Ascending aorta (tissue), 2 donors: ENCODE measurements around the gene SCD5. TPM values are rescaled to one million over a fixed set of nuclear protein-coding genes. Genes with fewer than 3 reads are reported as not detected.

Experiments
- DNase-seq, 2 donors: peaks; one replicate each; pipeline ENCODE4 v3.0.0-alpha.2; 2019; ENCODE audit warnings: low spot score in 2 of 2
- H3K27ac ChIP-seq, 2 donors: fragments of 200-600 bp; sonication (generic); one replicate each; pipeline ENCODE4 v1.5.1; 2016 to 2017; ENCODE audit warnings: mild to moderate bottlenecking in 1 of 2
- H3K27me3 ChIP-seq: fragments of 200-600 bp; sonication (generic); one replicate; pipeline ENCODE4 v1.5.1; 2017
- H3K36me3 ChIP-seq, 2 donors: fragments of 200-600 bp; sonication (generic); one replicate each; pipeline ENCODE4 v1.5.1; 2016
- H3K4me1 ChIP-seq, 2 donors: fragments of 200-600 bp; sonication (generic); one replicate each; pipeline ENCODE4 v1.5.1; 2016 to 2017; ENCODE audit warnings: mild to moderate bottlenecking in 1 of 2
- H3K4me3 ChIP-seq, 2 donors: fragments of 200-600 bp; sonication (generic); one replicate each; pipeline ENCODE4 v1.5.1; 2016 to 2017; ENCODE audit warnings: mild to moderate bottlenecking in 1 of 2
- H3K9me3 ChIP-seq, 2 donors: fragments of 200-600 bp; sonication (generic); one replicate each; pipeline ENCODE4 v1.5.1; 2016
- intact Hi-C: fragments of 100-400 bp; cut with DNase I; formaldehyde crosslinking; loops from one replicate; pipeline ENCODE4 v1.15.1; 2023
- total RNA-seq: library from RNA; depleted of rRNA; stranded (reverse); fragments of >200 nt; gene quantifications from one replicate; pipeline ENCODE4 v1.1.0, GENCODE V29; 2016
- TF ChIP-seq, protein P1 (sequence below), 3 experiments: fragments of 200-600 bp in 2 of 3; fragments of 450-650 bp in 1 of 3; sonication (generic) in 2 of 3; IDR thresholded peaks; one replicate each; pipeline ENCODE4 v1.5.1; 2016 to 2019; ENCODE audit warnings: antibody characterized with exemption in 3 of 3, mild to moderate bottlenecking in 1 of 3, moderate library complexity in 1 of 3

Gene SCD5
- total RNA-seq, 1 donor from 2014 or later, result 28.0 TPM

DNA sequence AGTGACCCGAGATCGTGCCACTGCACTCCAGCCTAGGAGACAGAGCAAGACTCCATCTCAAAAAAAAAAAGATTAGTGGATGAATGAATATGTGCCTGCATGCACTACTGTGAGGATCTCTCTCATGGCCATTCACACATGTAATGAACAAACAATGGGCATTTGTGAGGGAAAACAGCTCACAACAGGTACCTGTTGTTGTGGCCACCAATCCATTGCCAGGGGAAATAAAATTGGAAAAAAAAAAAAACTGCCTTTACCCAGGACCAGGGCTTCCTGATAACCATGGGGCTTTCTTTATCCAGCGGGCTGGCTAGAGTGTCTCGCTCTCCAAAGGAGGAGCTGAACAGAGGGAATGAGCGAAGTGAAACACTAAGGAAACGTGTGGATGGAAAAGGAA lies 7.4 kb downstream of the SCD5 start:
- Histone ChIP-seq H3K27ac (no peak overlapping the region), H3K36me3 (no peaks in the 10 kb centered on the region), H3K4me3 (no peak overlapping the region), H3K4me1 (no peaks in the 10 kb centered on the region), H3K27me3 (no peaks in the 10 kb centered on the region), H3K9me3 (no peaks in the 10 kb centered on the region)
- intact Hi-C loops, result loop anchor here (10.0 kb wide), 1 partner anchor 326 kb away; no protein-coding TSS in a partner anchor
- DNase-seq, result no peak
- TF ChIP-seq, protein P1, sequence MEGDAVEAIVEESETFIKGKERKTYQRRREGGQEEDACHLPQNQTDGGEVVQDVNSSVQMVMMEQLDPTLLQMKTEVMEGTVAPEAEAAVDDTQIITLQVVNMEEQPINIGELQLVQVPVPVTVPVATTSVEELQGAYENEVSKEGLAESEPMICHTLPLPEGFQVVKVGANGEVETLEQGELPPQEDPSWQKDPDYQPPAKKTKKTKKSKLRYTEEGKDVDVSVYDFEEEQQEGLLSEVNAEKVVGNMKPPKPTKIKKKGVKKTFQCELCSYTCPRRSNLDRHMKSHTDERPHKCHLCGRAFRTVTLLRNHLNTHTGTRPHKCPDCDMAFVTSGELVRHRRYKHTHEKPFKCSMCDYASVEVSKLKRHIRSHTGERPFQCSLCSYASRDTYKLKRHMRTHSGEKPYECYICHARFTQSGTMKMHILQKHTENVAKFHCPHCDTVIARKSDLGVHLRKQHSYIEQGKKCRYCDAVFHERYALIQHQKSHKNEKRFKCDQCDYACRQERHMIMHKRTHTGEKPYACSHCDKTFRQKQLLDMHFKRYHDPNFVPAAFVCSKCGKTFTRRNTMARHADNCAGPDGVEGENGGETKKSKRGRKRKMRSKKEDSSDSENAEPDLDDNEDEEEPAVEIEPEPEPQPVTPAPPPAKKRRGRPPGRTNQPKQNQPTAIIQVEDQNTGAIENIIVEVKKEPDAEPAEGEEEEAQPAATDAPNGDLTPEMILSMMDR (IDR thresholded peaks at IDR 0.05), result no peak

DNA sequence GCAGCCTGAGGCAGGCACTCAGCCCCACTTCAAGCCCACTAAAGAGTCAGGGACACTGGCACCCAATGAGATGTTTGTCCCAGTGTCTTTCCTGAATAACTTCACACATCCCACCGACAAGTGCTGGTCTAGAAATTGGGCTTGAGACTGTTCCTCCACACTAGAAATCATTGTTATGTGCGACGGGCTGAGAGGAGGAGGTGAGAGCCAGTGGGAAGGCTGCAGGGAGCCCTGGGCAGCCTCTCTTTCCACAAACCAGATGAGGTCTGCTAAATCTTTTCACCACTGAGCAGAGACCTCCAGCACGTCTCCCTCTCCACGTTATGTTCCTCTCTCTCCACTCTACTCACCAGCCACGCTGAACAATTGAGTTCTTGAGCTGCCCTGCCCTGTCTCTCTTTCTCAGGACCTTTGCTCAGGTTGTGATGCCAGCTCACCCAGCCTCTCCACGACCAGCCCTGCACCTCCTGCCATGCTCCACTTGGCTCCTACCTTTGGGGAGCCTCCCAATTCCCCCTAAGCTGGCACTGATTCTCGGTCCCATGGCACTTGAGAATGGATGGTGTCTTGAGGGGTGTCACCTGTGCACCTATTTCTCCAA lies 8.4 kb downstream of the SCD5 start:
- Histone ChIP-seq H3K27me3 (no peaks in the 10 kb centered on the region), H3K4me1 (no peaks in the 10 kb centered on the region), H3K36me3 (no peaks in the 10 kb centered on the region), H3K27ac (no peak overlapping the region), H3K9me3 (no peaks in the 10 kb centered on the region), H3K4me3 (no peak overlapping the region)
- DNase-seq, result no peak
- intact Hi-C loops, result loop anchor here (10.0 kb wide), 1 partner anchor 325 kb away; no protein-coding TSS in a partner anchor
- TF ChIP-seq, protein P1 (IDR thresholded peaks at IDR 0.05), result no peak

DNA sequence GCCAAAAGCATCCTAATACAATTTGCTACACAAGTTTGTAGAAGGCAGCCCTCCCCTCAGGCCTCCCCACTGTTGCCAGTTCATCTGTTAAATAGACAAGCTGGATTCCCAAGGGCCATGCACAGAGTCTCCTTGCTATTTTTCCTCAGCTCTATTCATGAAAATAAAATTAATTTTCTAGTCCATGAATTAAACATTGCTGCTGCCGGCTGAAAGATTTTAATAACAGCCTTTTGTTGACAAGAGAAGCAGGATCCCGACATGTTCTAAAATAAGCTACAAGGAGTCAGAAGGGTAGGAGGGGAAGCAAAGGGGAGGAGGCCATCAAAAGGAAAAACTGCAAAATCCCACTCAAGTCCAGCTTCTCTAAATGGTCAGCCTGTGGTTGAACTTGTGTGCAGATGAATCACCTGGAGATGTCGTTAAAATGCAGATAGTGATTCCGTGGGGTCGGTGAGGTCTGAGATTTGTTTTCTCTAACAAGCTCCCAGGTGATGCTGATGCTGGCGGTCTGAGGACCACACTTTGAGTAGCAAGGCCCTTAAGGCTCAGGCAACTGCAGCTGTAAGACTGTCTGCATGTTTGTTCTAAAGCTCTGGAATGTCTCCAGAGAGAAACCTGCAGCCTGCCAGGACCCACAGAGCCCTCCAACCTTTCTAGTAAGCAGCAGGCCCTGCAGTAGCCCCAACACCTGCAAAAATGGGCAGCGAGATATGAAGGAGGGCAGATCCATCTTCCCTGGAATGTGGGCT lies 9.4 kb downstream of the SCD5 start:
- H3K27ac ChIP-seq, result no peak overlapping the region
- intact Hi-C loops, result no loop called here
- TF ChIP-seq, protein P1 (IDR thresholded peaks at IDR 0.05), result no peak
- DNase-seq, result no peak
- H3K36me3 ChIP-seq, result no peaks in the 10 kb centered on the region
- no peaks in the 10 kb centered on the region for H3K9me3 ChIP-seq
- no peaks in the 10 kb centered on the region for H3K4me1 ChIP-seq
- no peak overlapping the region for H3K4me3 ChIP-seq
- no peaks in the 10 kb centered on the region for H3K27me3 ChIP-seq

DNA sequence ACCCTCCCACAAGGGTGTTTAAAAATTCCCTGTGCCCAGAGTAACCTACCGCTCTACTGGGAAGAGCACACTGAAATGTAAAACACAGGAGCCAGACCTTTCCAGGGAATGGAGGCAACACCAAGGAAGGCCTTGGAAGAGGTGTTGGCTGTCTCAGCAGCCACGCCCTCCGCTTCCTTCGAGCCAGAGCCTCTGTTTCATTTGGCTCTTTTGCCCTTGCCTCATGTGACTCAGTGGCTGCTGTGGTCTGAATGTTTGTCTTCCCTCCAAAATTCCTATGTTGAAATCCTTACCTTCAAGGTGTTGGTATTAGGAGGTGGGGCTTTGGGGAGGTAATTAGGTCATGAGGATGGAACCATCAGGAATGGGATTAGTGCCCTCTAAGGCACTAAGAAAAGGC lies 11.3 kb downstream of the SCD5 start:
- H3K27me3 ChIP-seq, result no peaks in the 10 kb centered on the region
- H3K4me1 ChIP-seq, result no peaks in the 10 kb centered on the region
- intact Hi-C loops, result no loop called here
- DNase-seq, result no peak
- H3K4me3 ChIP-seq, result no peak overlapping the region
- TF ChIP-seq, protein P1 (IDR thresholded peaks at IDR 0.05), result no peak
- H3K9me3 ChIP-seq, result no peaks in the 10 kb centered on the region
- H3K36me3 ChIP-seq, result no peaks in the 10 kb centered on the region
- no peak overlapping the region for H3K27ac ChIP-seq

DNA sequence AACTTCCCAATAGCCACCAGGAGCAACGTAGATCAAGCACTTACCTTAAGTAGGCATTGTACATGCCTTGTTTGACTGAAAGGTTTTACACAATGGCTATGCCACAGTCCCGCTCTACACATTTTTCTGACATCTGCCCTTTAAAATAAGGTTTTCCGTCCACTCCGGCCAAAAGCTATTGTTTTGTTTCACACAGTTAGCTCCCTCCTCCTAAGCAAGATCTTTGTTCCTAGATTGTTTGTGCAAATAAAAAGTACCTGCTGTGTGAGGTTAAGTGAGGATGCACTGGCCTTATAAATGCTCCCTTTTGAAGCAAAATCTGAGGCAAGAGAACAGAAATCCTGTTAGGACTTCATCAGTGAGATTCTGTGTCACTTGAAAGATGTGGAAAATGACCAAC lies 11.8 kb downstream of the SCD5 start:
- no peak overlapping the region for H3K27ac ChIP-seq
- H3K4me1 ChIP-seq, result no peaks in the 10 kb centered on the region

More for the DNA sequence above, 11.8 kb downstream of the SCD5 start:
- DNase-seq, result no peak
- Histone ChIP-seq H3K9me3 (no peaks in the 10 kb centered on the region), H3K36me3 (no peaks in the 10 kb centered on the region), H3K4me3 (no peak overlapping the region), H3K27me3 (no peaks in the 10 kb centered on the region)
- intact Hi-C loops, result no loop called here
- TF ChIP-seq, protein P1 (IDR thresholded peaks at IDR 0.05), result no peak
